ENCODE data around the gene RRAS.

- TF ChIP-seq EZH2 (IDR thresholded peaks at IDR 0.05) (no peak), CTCF (IDR thresholded peaks at IDR 0.05 in 2 of 3, conservative IDR thresholded peaks at IDR 0.05 in 1 of 3; ENCODE audit: borderline replicate concordance in 1 of 3, insufficient read depth in 1 of 3, low read depth in 2 of 3, low read length in 2 of 3) (no peak), POLR2A (IDR thresholded peaks at IDR 0.05; ENCODE audit: borderline replicate concordance, extremely low read depth, insufficient read depth, insufficient read length) (no peak), JUND (IDR thresholded peaks at IDR 0.05) (no peak), MAX (IDR thresholded peaks at IDR 0.05) (no peak)
Measured at GRCh38 chr19:49605605-49606004, 34.3 kb downstream of the RRAS start.

Measured in HCT116 (cell line).